Type B pancreatic cell (in vitro differentiated cells): ENCODE measurements around the gene LRRN3. TPM values are rescaled to one million over a fixed set of nuclear protein-coding genes. Genes with fewer than 3 reads are reported as not detected.

Experiments
- DNase-seq: peaks from one replicate; pipeline ENCODE4 v3.0.0; 2021; ENCODE audit warnings: mixed read lengths; ENCODE audit not compliant: unreplicated experiment; ENCODE audit errors: extremely low spot score
- H3K27ac Mint-ChIP-seq: 2 replicates; pipeline ENCODE4 v1.8.0; 2021; ENCODE audit warnings: mild to moderate bottlenecking, mixed read lengths
- H3K27me3 Mint-ChIP-seq: 2 replicates; pipeline ENCODE4 v1.8.0; 2021; ENCODE audit warnings: mixed read lengths
- H3K36me3 Mint-ChIP-seq: 2 replicates; pipeline ENCODE4 v1.8.0; 2021; ENCODE audit warnings: mixed read lengths
- H3K4me1 Mint-ChIP-seq: one replicate; pipeline ENCODE4 v1.8.0; 2021; ENCODE audit warnings: mixed read lengths; ENCODE audit not compliant: unreplicated experiment
- H3K4me3 Mint-ChIP-seq: 2 replicates; pipeline ENCODE4 v1.8.0; 2021; ENCODE audit warnings: mild to moderate bottlenecking, mixed read lengths
- H3K9me3 Mint-ChIP-seq: 2 replicates; pipeline ENCODE4 v1.8.0; 2021; ENCODE audit warnings: mixed read lengths
- CTCF ChIP-seq: fragments of 200-600 bp; sonication (generic); conservative IDR thresholded peaks from 2 replicates; pipeline ENCODE4 v1.5.0; 2021; ENCODE audit warnings: antibody characterized with exemption, mild to moderate bottlenecking
- total RNA-seq: library from RNA; stranded (reverse); gene quantifications from 2 replicates; pipeline ENCODE4 v1.2.1, GENCODE V29; 2021; ENCODE audit warnings: low replicate concordance

LRRN3 gene
- total RNA-seq, 1 donor from 2014 or later = 12.9 TPM

GRCh38 chr7:111146136-111146535 is 55.2 kb downstream of the LRRN3 start:
- no peaks in the 10 kb centered on the region for H3K36me3 Mint-ChIP-seq
- no peak overlapping the region for H3K27ac Mint-ChIP-seq
- no peaks in the 10 kb centered on the region for H3K27me3 Mint-ChIP-seq
- no peak for TF ChIP-seq CTCF
- no peaks in the 10 kb centered on the region for H3K9me3 Mint-ChIP-seq
- H3K4me3 Mint-ChIP-seq = no peak overlapping the region
- no peak for DNase-seq
- H3K4me1 Mint-ChIP-seq = no peaks in the 10 kb centered on the region

- H3K36me3 Mint-ChIP-seq = no peaks in the 10 kb centered on the region
- no peaks in the 10 kb centered on the region for H3K9me3 Mint-ChIP-seq
- no peaks in the 10 kb centered on the region for H3K27me3 Mint-ChIP-seq
- no peaks in the 10 kb centered on the region for H3K4me1 Mint-ChIP-seq
- no peak for DNase-seq
- H3K4me3 Mint-ChIP-seq = no peak overlapping the region
- TF ChIP-seq CTCF = no peak
- H3K27ac Mint-ChIP-seq = no peak overlapping the region
These were observed 57.0 kb downstream of the LRRN3 start for GRCh38 chr7:111147708-111148533.

GRCh38 chr7:111150709-111151108 is 59.8 kb downstream of the LRRN3 start:
- Mint-ChIP-seq H3K36me3 (no peaks in the 10 kb centered on the region), H3K4me3 (no peak overlapping the region), H3K9me3 (no peaks in the 10 kb centered on the region), H3K27me3 (no peaks in the 10 kb centered on the region), H3K27ac (no peak overlapping the region), H3K4me1 (no peaks in the 10 kb centered on the region)
- no peak for TF ChIP-seq CTCF
- no peak for DNase-seq

GRCh38 chr7:111159426-111159825 is 68.5 kb downstream of the LRRN3 start:
- no peaks in the 10 kb centered on the region for H3K4me1 Mint-ChIP-seq
- H3K4me3 Mint-ChIP-seq = no peak overlapping the region
- TF ChIP-seq CTCF = no peak
- H3K9me3 Mint-ChIP-seq = no peaks in the 10 kb centered on the region
- H3K36me3 Mint-ChIP-seq = no peaks in the 10 kb centered on the region
- no peak overlapping the region for H3K27ac Mint-ChIP-seq
- H3K27me3 Mint-ChIP-seq = no peaks in the 10 kb centered on the region
- DNase-seq = no peak

- Mint-ChIP-seq H3K4me3 (no peak overlapping the region), H3K27me3 (no peaks in the 10 kb centered on the region), H3K36me3 (no peaks in the 10 kb centered on the region), H3K4me1 (no peaks in the 10 kb centered on the region), H3K27ac (no peak overlapping the region), H3K9me3 (no peaks in the 10 kb centered on the region)
- no peak for TF ChIP-seq CTCF
- DNase-seq = no peak
These were observed 69.4 kb downstream of the LRRN3 start for GRCh38 chr7:111160297-111160696.
